Lung (tissue), 12 donors: Measurements from ENCODE around the gene NR3C1. TPM values are rescaled to one million over a fixed set of nuclear protein-coding genes. Genes with fewer than 3 reads are reported as not detected.

Experiments
- ATAC-seq: fragments of 200-7000 bp; cut with Tn5 transposase; one replicate; pipeline ENCODE4 v1.9.1; 2020; ENCODE audit warnings: moderate number of reproducible peaks; ENCODE audit not compliant: insufficient read depth, low FRiP score
- DNase-seq, 3 donors: peaks; one replicate each; pipeline ENCODE4 v3.0.0-alpha.2; 2013 to 2017
- H3K27ac ChIP-seq, 2 donors: one replicate each; pipeline ENCODE4 v1.5.1; 2013; ENCODE audit warnings: mild to moderate bottlenecking in 2 of 2, moderate library complexity in 2 of 2, control low read depth in 1 of 2, inconsistent platforms in 1 of 2, low read depth in 1 of 2, low read length in 1 of 2
- H3K27me3 ChIP-seq, 3 donors: one replicate each; pipeline ENCODE4 v1.5.1; 2013; ENCODE audit warnings: low read length in 2 of 3; ENCODE audit not compliant: control insufficient read depth in 3 of 3, insufficient read depth in 3 of 3
- H3K36me3 ChIP-seq, 4 donors: one replicate each; pipeline ENCODE4 v1.5.1; 2013; ENCODE audit warnings: low read length in 4 of 4, mild to moderate bottlenecking in 1 of 4, moderate library complexity in 1 of 4; ENCODE audit not compliant: control insufficient read depth in 4 of 4, insufficient read depth in 4 of 4
- H3K4me1 ChIP-seq, 5 donors: one replicate each; pipeline ENCODE4 v1.5.1; 2013; ENCODE audit warnings: low read length in 5 of 5, mild to moderate bottlenecking in 2 of 5, moderate library complexity in 1 of 5; ENCODE audit not compliant: control insufficient read depth in 5 of 5, insufficient read depth in 5 of 5
- H3K4me3 ChIP-seq: one replicate; pipeline ENCODE4 v1.5.1; 2013; ENCODE audit warnings: mild to moderate bottlenecking, control low read depth, moderate library complexity
- H3K9ac ChIP-seq, 2 donors: one replicate each; pipeline ENCODE4 v1.5.1; 2013; ENCODE audit warnings: low read length in 2 of 2, control low read depth in 1 of 2; ENCODE audit not compliant: insufficient read depth in 1 of 2
- H3K9me3 ChIP-seq, 4 donors: one replicate each; pipeline ENCODE4 v1.5.1; 2013; ENCODE audit warnings: low read length in 3 of 4, mild to moderate bottlenecking in 1 of 4, moderate library complexity in 1 of 4; ENCODE audit not compliant: control insufficient read depth in 4 of 4, insufficient read depth in 3 of 4
- WGBS, 2 donors: extraction: QIAGEN DNeasy Blood & Tissue Kit; methylation state at CpG; one replicate each; pipeline ENCODE4 v1.1.7; 2013; 5-methylcytosine and 5-hydroxymethylcytosine counted together
- polyA plus RNA-seq, 2 donors: library from polyadenylated mRNA; stranded (reverse); fragments of 200-250 nt; gene quantifications; one replicate each; pipeline ENCODE4 v1.2.1, GENCODE V29; 2013
- total RNA-seq, 2 donors: library from RNA; depleted of rRNA in 1 of 2; stranded (reverse); fragments of >200 nt in 1 of 2; gene quantifications; one replicate each; pipeline ENCODE4 v1.2.1, GENCODE V29; 2014 to 2021
- TF ChIP-seq, protein P1 (sequence below): IDR thresholded peaks from 2 replicates; pipeline ENCODE4 v1.5.1; 2012; ENCODE audit warnings: mild to moderate bottlenecking; ENCODE audit errors: control extremely low read depth, extremely low read depth
- donor health status: control.
- donor health status: control.
- donor health status: Bipolar disorder and iron deficiency.
- donor health status: healthy.
- donor health status: DM: yes; HTN: yes; CAD: no.

The NR3C1 gene
- total and polyA plus RNA-seq, 4 donors, result 21.6 to 103 (median 48.2) TPM

DNA sequence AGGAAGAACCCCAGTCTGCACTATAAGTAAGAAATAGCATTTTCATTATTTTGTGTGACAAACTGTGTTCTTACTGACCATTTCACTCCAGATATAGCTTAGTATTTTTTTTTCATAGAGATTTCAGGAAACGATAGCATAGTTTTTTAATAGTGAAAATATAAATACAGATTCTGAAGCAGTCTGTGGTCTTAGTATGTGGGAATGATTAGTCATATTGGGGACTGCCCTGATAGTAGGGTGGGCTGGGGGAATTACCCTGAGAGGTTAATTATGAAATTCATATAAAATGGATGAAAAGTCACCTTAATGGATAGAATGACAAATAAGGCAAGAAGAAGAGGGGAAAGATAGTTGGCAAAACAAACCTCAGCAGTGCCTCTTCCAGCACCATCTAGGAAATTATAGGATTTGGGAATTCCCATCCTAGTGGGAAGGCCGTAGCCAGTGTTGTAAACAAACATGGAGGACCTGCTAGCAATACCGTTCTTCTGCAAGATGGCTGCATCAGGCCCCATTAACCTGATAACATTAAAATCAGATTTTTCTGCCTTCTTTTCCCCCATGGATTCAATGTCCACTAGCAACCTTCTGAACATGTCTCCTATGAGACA is 23.7 kb upstream of the NR3C1 start:
- no peaks in the 10 kb centered on the region for H3K27me3 ChIP-seq
- no peak overlapping the region for H3K9ac ChIP-seq
- H3K36me3 ChIP-seq, result no peaks in the 10 kb centered on the region
- 94% methylated on average over 3 of the region's 3 CpGs for WGBS, 2 donors
- TF ChIP-seq, protein P1, sequence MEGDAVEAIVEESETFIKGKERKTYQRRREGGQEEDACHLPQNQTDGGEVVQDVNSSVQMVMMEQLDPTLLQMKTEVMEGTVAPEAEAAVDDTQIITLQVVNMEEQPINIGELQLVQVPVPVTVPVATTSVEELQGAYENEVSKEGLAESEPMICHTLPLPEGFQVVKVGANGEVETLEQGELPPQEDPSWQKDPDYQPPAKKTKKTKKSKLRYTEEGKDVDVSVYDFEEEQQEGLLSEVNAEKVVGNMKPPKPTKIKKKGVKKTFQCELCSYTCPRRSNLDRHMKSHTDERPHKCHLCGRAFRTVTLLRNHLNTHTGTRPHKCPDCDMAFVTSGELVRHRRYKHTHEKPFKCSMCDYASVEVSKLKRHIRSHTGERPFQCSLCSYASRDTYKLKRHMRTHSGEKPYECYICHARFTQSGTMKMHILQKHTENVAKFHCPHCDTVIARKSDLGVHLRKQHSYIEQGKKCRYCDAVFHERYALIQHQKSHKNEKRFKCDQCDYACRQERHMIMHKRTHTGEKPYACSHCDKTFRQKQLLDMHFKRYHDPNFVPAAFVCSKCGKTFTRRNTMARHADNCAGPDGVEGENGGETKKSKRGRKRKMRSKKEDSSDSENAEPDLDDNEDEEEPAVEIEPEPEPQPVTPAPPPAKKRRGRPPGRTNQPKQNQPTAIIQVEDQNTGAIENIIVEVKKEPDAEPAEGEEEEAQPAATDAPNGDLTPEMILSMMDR, result no peak
- ATAC-seq (no peak), DNase-seq (no peak)
- H3K4me1 ChIP-seq, result no peaks in the 10 kb centered on the region
- H3K9me3 ChIP-seq, result peaks cover 0 to 3% (median 0%) of the 10 kb centered on the region in 4 donors
- no peak overlapping the region for H3K27ac ChIP-seq
- H3K4me3 ChIP-seq, result no peak overlapping the region

- Histone ChIP-seq H3K9me3 (peaks cover 0 to 4% (median 0%) of the 10 kb centered on the region in 4 donors), H3K27me3 (no peaks in the 10 kb centered on the region), H3K36me3 (no peaks in the 10 kb centered on the region), H3K4me3 (no peak overlapping the region), H3K9ac (no peak overlapping the region), H3K27ac (no peak overlapping the region), H3K4me1 (no peaks in the 10 kb centered on the region)
- TF ChIP-seq, protein P1, result no peak
- no peak for DNase-seq
- 87 to 93% methylated on average over 9 of the region's 9 CpGs for WGBS, 2 donors
- no peak for ATAC-seq
Observed at GRCh38 chr5:143426437-143426991, 23.0 kb upstream of the NR3C1 start.

- H3K27me3 ChIP-seq, result no peaks in the 10 kb centered on the region
- H3K27ac ChIP-seq, result no peak overlapping the region
- no peak for ATAC-seq
- TF ChIP-seq, protein P1, result no peak
- DNase-seq, result no peak
- H3K9ac ChIP-seq, result no peak overlapping the region
- no peaks in the 10 kb centered on the region for H3K4me1 ChIP-seq
- H3K4me3 ChIP-seq, result no peak overlapping the region
- H3K36me3 ChIP-seq, result no peaks in the 10 kb centered on the region
- WGBS, 2 donors, result 86 to 91% methylated on average over 3 of the region's 3 CpGs
- H3K9me3 ChIP-seq, result peaks cover 0 to 4% (median 0%) of the 10 kb centered on the region in 4 donors
Observed at GRCh38 chr5:143425835-143426234, 22.3 kb upstream of the NR3C1 start.
